Pancreas (tissue), 10 donors: ENCODE results near the gene RGS10. TPM values are rescaled to one million over a fixed set of nuclear protein-coding genes. Genes with fewer than 3 reads are reported as not detected.

Source experiments
- ATAC-seq, 4 donors: fragments of 200-7000 bp; cut with Tn5 transposase; one replicate each; pipeline versions ENCODE4 v1.8.0 to v1.9.1; 2020; ENCODE audit warnings: mild to moderate bottlenecking in 4 of 4, moderate library complexity in 4 of 4
- DNase-seq, 6 donors: peaks; one replicate each; pipeline ENCODE4 v3.0.0-alpha.2; 2020
- FAIRE-seq: peaks from 2 replicates; lab custom pipeline; 2012; peaks lifted over from hg19 to GRCh38; lab: Jason Lieb, UNC
- H3K27ac ChIP-seq, 4 donors: fragments of 200-600 bp; sonication (generic); 1 replicate in 3 of 4; 2 replicates in 1 of 4; pipeline versions ENCODE4 v1.5.0 to v1.8.0; 2020
- H3K27me3 ChIP-seq, 4 donors: fragments of 200-600 bp; one replicate each; pipeline ENCODE4 v1.8.0; 2021
- H3K36me3 ChIP-seq, 3 donors: fragments of 200-600 bp; sonication (generic) in 1 of 3; one replicate each; pipeline versions ENCODE4 v1.5.0 to v1.8.0; 2020 to 2021
- H3K4me1 ChIP-seq, 3 donors: fragments of 200-600 bp; one replicate each; pipeline ENCODE4 v1.8.0; 2021
- H3K4me3 ChIP-seq, 4 donors: fragments of 200-600 bp; sonication (generic) in 2 of 4; one replicate each; pipeline versions ENCODE4 v1.5.0 to v1.8.0; 2020 to 2021
- H3K9me3 ChIP-seq, 4 donors: fragments of 200-600 bp; one replicate each; pipeline ENCODE4 v1.8.0; 2021
- WGBS, 2 donors: extraction: QIAGEN DNeasy Blood & Tissue Kit; methylation state at CpG; one replicate each; pipeline ENCODE4 v1.1.7; 2013; 5-methylcytosine and 5-hydroxymethylcytosine counted together
- intact Hi-C, 3 donors: fragments of 100-400 bp; cut with DNase I; formaldehyde crosslinking; loops; one replicate each; pipeline versions ENCODE4 v1.11.1 to v1.14.2; 2022
- polyA plus RNA-seq, 2 donors: library from polyadenylated mRNA; stranded (reverse); fragments of 200-250 nt; gene quantifications; one replicate each; pipeline ENCODE4 v1.2.3, GENCODE V29; 2013
- total RNA-seq, 6 donors: library from RNA; stranded (reverse); fragmentation: NEBNext Ultra II Directional in 4 of 6; extraction: Animal tissue kit (Norgen Biotek cat#: 25700) in 4 of 6; gene quantifications; one replicate each; pipeline versions ENCODE4 v1.2.1 to v1.2.4, GENCODE V29; 2021 to 2023
- TF ChIP-seq, protein P1 (sequence below), 4 donors: fragments of 200-600 bp; sonication (generic) in 3 of 4; IDR thresholded peaks; one replicate each; pipeline versions ENCODE4 v1.5.0 to v1.8.0; 2021; ENCODE audit warnings: antibody characterized with exemption in 4 of 4
- donor health status: healthy with polysubstance abuse.
- donor health status: DM: no; HTN: no; CAD: no; lungs with moderate emphysema.
- donor health status: DM: no; HTN: no; CAD: no.
- donor health status: control.
- donor health status: control.
- donor health status: Bipolar disorder and iron deficiency.
- donor health status: DM: yes; HTN: yes; CAD: no.
- donor health status: DM: no; HTN: no; CAD: no.
- donor health status: DM: no; HTN: no; CAD: no.
- donor health status: DM: yes; HTN: yes; CAD: no.

RGS10 gene
- total and polyA plus RNA-seq, 8 donors, result 0.42 to 15.9 (median 4.4) TPM

DNA sequence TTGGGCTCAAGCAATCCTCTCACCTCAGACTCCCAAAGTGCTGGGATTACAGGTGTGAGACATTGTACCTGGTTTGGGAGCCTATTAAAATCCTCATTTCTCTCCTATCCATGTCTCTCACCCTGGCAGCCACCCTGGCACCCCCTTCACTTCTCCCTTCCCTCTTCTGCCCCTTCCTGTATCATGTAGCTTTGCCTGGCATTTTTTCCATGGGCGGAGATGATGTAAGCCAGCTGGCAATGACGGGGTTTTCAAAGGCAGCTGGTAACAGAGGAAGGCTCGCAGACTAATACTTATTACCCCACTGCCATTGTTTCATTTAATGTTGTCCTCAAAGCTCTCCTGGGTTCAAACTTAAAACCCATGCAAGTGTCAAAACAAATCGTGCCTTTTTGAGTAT, 61.9 kb downstream of the RGS10 start:
- intact Hi-C loops, result no loop called here
- Histone ChIP-seq H3K27ac (no peak overlapping the region), H3K4me1 (no peaks in the 10 kb centered on the region), H3K9me3 (no peaks in the 10 kb centered on the region), H3K36me3 (no peaks in the 10 kb centered on the region), H3K27me3 (no peaks in the 10 kb centered on the region), H3K4me3 (no peak overlapping the region)
- no peak for DNase-seq
- no peak for FAIRE-seq
- TF ChIP-seq, protein P1, sequence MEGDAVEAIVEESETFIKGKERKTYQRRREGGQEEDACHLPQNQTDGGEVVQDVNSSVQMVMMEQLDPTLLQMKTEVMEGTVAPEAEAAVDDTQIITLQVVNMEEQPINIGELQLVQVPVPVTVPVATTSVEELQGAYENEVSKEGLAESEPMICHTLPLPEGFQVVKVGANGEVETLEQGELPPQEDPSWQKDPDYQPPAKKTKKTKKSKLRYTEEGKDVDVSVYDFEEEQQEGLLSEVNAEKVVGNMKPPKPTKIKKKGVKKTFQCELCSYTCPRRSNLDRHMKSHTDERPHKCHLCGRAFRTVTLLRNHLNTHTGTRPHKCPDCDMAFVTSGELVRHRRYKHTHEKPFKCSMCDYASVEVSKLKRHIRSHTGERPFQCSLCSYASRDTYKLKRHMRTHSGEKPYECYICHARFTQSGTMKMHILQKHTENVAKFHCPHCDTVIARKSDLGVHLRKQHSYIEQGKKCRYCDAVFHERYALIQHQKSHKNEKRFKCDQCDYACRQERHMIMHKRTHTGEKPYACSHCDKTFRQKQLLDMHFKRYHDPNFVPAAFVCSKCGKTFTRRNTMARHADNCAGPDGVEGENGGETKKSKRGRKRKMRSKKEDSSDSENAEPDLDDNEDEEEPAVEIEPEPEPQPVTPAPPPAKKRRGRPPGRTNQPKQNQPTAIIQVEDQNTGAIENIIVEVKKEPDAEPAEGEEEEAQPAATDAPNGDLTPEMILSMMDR (IDR thresholded peaks at IDR 0.05), result no peak
- 55 to 57% methylated on average over 4 of the region's 4 CpGs for WGBS, 2 donors
- ATAC-seq, result no peak

DNA sequence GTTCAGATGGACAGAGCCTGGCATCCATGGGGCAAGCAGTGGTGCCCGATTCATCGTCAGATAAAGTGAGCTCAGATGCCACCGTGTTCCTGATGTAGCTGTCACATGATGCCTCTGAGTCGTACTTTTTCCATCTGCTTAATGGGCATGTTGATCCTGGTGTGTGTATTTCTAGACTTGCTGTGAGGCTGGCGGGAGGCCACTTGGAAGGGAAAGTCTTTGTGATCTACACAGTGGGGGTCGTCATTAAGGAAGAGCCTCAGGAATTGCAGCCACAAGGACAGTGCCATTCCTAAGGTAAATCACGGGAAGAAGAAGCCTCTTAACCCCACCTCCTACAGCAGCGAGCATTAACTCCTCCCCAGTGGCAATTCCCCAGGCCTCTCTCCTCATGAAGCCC, 63.0 kb downstream of the RGS10 start:
- 34 to 51% methylated on average over 8 of the region's 8 CpGs for WGBS, 2 donors
- no peaks in the 10 kb centered on the region for H3K36me3 ChIP-seq
- no peaks in the 10 kb centered on the region for H3K4me1 ChIP-seq
- intact Hi-C loops, result no loop called here
- H3K4me3 ChIP-seq, result no peak overlapping the region
- no peaks in the 10 kb centered on the region for H3K27me3 ChIP-seq
- ATAC-seq, result no peak
- FAIRE-seq, result no peak
- DNase-seq, result no peak
- H3K9me3 ChIP-seq, result no peaks in the 10 kb centered on the region
- TF ChIP-seq, protein P1 (IDR thresholded peaks at IDR 0.05), result no peak
- H3K27ac ChIP-seq, result no peak overlapping the region

DNA sequence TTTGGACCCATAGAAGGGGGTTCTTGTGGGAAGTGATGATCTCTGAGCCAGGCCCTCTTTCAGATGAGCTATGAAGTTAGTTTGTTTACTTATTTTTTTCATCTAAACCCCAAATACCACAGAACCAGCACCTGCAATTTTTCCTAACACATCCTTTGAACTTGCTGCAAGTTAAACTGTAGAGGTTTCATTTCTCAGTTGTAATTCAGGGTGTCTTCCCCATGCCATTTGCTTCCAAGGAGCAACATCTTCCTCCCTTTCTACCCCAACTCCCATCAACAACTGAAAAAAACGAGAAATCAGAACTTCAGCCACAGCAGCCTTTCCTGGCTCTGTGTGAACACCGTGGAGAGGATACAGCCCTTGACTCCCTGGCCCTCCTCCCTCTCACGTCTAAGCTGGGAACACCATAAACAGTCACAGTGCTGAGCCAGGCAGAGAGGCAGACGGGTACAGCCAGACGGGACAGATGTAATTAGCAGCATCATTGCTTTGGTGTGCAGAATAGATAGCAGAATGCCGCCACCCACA, 63.6 kb downstream of the RGS10 start:
- Histone ChIP-seq H3K4me1 (no peaks in the 10 kb centered on the region), H3K9me3 (no peaks in the 10 kb centered on the region), H3K36me3 (no peaks in the 10 kb centered on the region), H3K4me3 (no peak overlapping the region), H3K27me3 (no peaks in the 10 kb centered on the region), H3K27ac (no peak overlapping the region)
- TF ChIP-seq, protein P1 (IDR thresholded peaks at IDR 0.05), result no peak
- DNase-seq (no peak), ATAC-seq (no peak), FAIRE-seq (no peak)
- intact Hi-C loops, result no loop called here
- 35 to 39% methylated on average over 6 of the region's 6 CpGs for WGBS, 2 donors

DNA sequence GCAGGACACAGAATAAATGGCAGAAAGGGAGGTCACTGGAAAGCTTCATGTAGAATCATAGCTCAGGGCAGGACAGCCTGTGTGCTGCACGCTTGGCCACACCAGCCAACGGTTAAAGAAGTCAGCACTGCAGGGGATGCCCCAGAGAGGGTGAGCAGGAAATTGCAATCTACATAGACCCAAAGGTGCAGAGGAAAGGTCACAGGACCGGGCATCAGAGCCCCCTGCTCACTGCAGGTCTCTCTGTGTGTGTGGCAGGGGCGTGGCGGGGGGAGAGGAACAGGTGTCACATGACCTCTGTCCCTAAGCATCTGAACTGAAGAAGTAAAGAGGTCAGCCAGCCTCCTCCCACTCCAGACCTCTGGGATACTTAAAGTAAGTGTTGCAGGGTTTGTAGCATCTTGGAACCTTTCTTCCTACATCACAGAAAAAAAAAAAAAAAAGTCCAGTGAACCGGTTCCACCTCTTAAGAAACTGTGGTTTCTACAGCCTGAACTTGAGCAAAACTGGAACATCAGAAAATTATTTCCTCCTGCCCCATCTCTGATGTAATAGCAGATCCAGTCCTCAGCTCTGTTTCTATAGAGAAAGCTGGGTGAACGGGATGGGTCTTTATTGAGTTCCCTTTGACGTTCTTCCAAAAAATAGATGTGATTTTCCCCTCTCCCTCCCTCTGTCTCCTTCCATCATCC, 64.3 kb downstream of the RGS10 start:
- Histone ChIP-seq H3K27ac (no peak overlapping the region), H3K9me3 (no peaks in the 10 kb centered on the region), H3K4me1 (no peaks in the 10 kb centered on the region), H3K4me3 (no peak overlapping the region), H3K27me3 (no peaks in the 10 kb centered on the region), H3K36me3 (no peaks in the 10 kb centered on the region)
- DNase-seq (no peak), FAIRE-seq (no peak), ATAC-seq (no peak)
- intact Hi-C loops, result no loop called here
- TF ChIP-seq, protein P1 (IDR thresholded peaks at IDR 0.05), result no peak
- WGBS, 2 donors, result 46% methylated on average over 8 of the region's 8 CpGs

DNA sequence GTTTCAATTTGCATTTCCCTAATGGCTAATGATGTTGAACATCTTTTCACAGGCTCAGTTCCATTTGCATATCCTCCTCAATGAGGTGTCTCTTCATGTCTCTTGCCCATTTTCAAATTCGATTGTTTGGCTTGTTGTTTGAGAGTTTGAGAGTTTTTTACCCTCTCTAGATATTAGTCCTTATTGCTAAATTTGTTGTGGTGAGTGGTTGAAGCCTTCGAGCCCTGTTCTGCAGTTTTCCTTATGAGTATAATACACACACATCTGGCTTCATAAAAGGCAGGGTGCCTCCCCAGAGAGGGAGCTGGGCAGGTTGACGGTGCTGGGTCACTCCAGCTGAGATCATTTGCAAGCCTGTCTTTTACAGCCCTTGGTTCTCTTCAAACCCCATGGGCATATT, 65.1 kb downstream of the RGS10 start:
- FAIRE-seq (no peak), ATAC-seq (no peak), DNase-seq (no peak)
- H3K4me3 ChIP-seq, result no peak overlapping the region
- intact Hi-C loops, result no loop called here
- no peaks in the 10 kb centered on the region for H3K36me3 ChIP-seq
- WGBS, 2 donors, result 64 to 75% methylated on average over 3 of the region's 3 CpGs
- no peaks in the 10 kb centered on the region for H3K9me3 ChIP-seq
- no peak overlapping the region for H3K27ac ChIP-seq
- TF ChIP-seq, protein P1 (IDR thresholded peaks at IDR 0.05), result no peak
- H3K4me1 ChIP-seq, result no peaks in the 10 kb centered on the region
- H3K27me3 ChIP-seq, result no peaks in the 10 kb centered on the region
